GM18858 (cell line): ENCODE data around the gene ARHGAP40.

Experiments
- ATAC-seq: cut with Tn5 transposase; IDR thresholded peaks from one replicate; pipeline ENCODE4 v1.9.1; 2021; ENCODE audit not compliant: unreplicated experiment

The ARHGAP40 gene

DNA sequence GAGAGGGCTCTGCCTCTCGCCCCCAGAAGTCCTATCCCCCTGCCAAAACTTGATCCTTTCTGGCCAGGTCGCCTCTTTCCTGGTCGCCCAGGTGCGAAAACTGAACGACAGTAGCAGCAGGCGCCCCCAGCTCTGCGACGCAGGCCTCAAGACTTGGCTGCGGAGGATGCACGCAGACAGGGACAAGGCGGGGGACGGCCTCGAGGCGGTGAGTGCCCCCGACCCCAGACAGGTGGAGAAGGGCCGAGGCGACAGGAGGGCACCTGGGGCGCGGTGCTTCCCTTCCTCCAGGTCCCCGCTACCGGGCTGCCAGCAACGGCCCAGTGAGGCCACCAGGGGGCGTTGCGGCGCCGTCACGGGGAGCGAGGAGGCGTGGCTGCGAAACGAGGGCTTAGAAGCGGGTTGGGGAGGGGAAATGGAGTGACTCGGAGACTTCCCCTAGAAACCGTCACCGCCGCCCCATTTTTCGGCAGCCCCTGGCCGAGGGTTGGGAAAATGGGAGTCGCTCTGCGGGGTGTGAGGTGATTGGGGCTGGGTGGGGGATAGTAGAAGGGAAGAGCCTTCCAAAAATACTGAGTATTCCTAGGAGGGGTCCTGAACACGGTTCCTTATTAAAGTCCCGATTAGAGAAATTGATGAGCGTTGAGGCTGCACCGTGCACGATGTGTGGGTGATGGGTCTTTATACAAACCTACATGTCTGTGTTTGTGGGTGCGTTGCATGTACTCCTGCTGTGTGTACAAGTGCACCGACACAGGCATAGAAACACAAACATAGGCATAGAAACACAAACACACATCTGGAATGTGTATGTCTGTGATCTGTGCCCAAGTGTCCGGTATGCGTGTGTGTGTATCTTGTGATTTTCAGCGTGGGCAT is 44.6 kb downstream of the ARHGAP40 start:
- ATAC-seq: peak; percentile 47

DNA sequence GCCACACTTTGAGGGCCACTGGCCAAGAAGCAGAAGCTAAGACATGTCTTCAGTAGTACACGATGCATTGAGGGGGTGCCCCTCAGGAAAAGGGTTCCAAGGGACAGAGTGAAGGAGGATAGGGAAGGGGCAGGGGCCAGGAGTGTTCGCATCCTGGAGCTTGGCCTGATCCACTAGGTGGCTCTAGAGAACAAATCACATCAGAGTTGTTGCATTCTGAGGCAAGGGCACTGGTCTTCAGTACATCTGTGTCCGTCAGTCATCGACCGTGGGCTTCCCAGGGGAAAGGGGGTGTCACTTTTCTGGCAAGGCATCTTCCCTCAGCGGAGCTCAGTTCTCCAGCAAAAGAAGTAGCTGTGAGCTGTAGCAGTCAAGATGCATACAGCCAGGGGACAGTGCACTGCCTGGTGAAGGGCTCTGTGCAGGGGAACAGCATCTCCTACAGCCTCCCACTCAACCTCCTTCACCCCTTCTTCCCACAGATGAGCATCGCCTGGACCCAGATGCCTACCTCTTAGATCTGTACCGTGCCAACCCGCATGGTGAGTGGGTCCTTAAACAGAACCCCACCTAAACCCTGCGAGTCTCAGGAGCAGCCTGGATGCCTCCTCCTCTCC is 47.8 kb downstream of the ARHGAP40 start:
- ATAC-seq: no peak

DNA sequence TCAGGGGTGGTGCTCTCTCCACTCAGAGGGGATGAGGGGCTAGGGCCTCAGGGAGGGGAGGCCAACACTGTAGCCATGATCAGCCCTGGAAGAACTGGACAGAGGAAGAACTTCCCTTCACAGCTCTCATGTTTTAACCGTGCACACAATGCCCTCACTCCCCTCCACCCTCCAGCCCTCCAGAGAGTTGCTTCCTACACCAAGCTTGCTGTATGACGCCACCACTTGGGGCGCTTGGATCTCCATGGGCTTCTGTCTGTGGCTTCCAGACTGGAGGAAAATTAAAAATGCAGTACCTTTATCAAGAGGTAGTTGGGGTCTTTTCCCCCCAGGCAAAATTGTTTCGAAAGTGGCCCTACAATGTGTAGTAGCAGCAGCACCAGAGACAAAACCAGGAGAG is 48.4 kb downstream of the ARHGAP40 start:
- no peak for ATAC-seq

DNA sequence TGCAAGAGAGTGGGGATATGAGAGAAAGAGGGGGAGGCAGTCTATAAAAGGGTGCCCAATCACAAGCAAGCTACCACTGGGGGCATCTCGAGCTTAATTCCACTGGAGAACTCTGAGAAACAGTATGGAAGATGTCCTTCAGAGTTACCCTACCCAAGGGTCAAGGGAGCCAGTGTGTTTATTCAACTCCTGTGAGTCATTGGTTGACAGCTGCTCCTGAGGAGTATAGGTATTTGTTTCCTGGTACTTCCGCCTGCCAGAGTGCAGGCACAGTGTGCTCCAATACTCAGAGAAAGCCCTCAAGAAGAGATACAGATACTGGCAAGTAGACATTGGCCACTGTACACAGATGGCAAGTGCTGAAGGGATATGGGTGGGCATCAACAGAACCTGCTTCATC is 49.5 kb downstream of the ARHGAP40 start:
- ATAC-seq: no peak

DNA sequence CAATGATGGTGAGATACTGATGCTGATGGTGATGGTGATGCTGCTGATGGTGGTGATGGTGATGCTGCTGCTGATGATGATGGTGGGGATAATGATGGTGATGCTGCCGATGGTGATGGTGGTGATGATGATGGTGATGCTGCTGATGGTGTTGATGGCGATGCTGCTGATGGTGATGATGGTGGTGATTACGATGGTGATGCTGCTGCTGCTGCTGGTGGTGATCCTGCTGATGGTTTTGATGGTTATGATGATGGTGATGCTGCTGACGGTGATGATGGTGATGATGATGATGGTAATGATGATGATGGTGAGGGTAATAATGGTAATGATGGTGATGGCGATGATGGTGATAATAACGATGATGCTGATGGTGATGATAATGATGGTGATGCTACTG is 50.0 kb downstream of the ARHGAP40 start:
- ATAC-seq: no peak

DNA sequence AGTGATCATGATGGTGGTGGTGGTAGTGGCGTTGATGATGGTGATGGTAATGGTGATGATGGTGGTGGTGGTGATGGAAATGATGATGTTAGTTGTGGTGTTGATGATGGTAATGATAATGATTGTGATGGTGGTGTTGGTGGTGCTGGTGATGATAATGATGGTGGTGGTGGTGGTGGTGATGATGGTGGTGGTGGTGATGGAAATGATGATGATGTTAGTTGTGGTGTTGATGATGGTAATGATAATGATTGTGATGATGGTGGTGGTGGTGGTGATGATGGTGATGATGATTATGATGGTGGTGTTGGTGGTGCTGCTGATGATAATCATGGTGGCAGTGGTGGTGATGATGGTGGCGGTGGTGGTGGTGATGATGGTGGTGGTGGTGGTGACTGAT is 51.4 kb downstream of the ARHGAP40 start:
- ATAC-seq: no peak

DNA sequence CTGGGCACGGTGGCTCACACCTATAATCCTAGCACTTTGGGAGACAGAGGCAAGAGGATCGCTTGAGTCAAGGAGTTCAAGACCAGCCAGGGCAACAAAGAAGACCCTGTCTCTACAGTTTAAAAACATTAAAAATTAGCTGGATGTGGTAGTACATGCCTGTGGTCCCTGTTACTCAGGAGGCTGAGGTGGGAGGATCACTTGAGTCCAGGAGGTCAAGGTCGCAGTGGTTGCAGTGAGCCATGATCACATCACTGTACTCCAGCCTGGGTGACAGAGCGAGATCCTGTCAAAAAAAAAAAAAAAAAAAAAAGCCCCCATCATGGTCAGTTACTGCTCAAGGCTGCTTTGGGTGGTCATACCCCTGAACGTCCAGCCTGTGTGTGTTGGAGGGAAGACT is 55.8 kb downstream of the ARHGAP40 start:
- ATAC-seq: no peak

DNA sequence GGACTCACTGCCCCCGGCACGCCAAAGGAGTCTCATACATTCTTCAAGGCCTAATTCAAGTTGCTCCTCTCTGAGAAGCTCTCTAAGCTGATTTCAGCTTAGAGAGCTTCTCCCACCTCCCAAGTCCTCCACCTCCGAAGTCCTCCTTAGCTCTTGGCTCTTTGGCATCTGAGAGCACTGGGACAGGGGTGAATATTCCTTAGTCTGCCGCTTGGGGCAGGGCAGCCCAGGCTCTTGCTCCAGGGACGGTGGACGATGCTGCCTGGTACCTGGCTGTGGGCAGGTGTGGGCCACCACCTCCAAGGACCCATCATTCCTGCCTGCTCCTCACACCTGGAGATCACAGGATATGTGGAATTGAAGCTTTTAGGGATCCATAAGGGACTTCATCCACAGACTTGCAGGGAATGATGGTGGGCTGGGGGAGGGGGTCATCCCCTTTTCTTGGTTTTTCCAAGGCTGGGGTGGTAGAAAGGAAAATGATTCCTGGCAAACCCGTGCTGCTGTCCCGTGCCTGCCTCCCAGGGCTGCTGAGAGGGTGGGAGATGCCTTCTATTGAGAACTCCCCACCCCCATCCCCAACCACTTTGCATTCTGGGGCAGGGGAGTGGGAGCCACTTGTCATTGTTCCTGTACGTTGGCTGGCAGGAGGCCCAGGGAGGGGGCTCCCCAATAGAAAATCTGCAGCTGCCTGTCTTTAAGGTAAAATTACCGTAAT is 57.4 kb downstream of the ARHGAP40 start:
- ATAC-seq: no peak

DNA sequence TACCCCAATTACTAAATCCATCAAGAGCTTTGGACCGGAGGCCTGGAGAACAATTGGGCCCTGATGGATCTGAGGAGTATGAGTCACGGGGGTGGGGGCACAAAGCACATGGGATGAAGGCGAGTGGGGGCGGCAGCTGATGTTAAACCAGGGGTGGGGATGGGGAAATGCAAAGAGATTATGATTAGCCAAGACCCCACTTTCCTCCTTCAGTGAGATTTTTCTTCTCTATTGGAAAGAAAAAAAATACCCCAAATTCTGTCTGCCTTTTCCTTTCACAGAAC is 57.9 kb downstream of the ARHGAP40 start:
- no peak for ATAC-seq

DNA sequence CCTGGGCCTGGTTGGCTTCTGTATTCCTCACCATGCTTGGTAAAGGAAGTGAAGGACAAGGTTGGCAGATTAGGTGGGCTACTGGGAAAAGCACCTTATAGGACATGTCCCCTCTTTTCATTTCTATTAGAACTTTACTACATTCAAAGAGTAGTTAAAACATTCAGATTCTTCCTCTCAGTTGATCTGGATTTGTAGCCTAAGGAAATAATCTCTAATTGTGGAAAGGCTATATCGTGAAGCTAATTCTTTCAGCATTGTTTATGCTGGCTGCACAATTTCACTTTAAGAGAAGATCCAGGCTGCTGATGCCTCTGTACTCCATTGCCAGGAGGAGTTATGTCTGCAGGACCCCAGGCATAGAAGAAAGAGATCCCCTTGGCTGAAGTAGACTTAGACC is 58.8 kb downstream of the ARHGAP40 start:
- ATAC-seq: no peak

DNA sequence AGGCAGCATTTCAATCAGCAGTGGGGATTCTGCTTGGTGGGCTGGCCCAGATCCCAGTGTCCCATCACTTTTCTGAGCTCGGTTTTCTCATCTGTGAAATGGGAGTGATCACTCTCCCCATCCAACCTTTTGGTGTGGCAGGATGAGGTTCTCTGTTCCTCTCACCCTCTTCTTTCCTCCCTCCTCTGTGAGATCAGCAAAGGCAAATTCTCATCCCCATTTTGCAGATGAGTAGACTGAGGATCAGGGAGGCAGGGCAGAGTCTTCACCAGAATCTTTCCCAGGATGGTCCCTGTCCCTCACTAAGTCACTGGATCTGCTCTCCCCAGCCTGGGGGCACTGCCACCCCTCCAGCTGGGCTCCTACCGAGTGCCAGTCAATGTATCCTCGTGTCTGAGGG is 62.1 kb downstream of the ARHGAP40 start:
- ATAC-seq: no peak

DNA sequence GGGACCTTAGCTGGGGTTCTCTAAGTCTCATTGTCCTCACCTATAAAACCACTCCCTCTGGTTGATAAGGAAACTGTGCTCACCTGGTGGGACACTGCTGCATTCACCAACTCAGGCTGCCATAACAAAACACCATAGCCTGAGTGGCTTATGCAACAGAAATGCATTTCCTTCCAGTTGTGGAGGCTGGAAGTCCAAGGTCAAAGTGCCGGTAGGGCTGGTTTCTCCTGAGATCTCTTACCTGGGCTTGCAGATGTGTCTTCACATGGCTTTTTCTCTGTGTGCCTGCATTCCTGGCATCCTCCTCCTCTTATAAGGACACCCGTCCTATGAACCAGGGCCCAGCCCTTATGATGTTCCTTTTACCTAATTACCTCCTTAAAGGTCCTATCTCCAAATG is 62.7 kb downstream of the ARHGAP40 start:
- ATAC-seq: no peak

DNA sequence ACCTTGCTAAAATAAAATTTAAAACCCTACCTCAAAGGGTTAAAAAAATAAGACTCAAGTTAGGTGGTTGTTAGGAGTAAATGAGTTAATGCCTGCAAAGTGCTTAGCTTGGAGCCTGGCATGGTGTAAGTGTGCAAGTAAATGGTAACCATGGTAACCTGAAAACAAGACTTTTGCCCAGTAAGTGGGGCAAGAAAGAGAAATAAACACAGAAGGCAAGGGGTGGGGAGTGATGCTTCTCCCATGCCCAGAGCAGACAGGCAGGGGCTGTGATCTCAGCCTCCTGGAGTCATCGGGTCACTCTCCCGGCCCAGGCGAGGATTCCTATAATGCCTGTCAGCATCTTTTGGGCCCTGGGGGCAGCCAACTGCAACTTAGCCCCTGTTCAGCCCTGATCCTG is 63.5 kb downstream of the ARHGAP40 start:
- no peak for ATAC-seq

DNA sequence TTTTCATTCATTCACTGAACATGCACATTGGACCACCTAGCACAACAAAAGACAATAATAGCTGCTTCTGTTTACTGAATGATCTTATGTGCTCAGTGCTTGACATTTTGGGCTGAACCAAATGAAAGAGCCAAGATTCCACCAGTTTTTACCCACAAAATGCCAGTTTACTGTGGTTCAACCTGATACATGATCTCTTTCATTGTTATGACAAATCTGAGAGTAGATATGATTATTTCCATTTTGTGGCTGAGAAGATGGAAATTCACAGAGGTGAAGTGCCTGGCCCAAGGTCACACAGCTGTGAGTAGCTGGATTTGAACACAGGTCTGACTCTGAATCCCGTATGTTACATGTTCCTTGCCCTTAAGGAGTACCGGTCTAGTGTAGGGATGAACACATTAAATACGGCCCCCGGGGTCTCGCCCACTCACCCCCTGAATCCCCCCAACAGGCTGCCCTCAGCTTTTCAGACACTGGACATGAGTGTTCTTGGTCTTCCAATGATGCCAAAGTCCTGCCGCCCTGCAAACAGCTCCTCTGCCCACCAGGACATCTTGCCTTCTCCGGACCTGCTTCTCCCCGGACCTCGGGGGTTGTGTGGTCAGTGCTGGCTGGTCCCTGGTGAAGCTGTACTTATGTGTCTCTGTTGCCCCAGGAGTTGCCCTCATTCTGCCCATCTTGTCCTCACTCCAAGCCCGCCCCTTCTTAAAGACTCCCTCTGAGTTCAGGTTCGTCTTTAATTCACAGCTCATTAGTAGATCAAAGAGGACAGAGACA is 64.1 kb downstream of the ARHGAP40 start:
- ATAC-seq: no peak

DNA sequence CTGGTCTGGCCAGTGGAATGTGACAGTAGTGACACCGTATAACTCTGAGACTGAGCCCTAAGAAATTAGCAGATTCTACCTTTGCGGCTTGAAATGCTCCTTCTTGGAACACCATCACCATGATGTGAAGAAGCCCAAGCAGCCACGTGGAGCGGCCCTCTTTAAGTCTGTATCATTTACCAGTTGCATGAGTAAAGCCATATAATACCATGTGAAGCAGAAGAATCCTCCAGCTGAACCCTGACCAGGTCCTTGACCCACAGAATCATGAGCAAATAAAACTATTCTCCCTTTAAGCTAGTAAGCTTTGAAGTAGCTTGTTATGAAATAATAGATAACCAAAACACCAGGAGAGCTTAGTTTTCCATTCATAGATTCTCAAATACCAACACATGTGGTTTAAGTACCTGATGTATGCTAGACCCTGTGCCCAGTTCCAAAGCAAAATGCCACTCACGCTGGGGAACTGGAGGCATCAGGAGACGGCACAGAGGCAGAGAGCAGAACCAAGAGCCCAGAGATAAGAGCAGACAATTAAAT is 65.9 kb downstream of the ARHGAP40 start:
- ATAC-seq: no peak

DNA sequence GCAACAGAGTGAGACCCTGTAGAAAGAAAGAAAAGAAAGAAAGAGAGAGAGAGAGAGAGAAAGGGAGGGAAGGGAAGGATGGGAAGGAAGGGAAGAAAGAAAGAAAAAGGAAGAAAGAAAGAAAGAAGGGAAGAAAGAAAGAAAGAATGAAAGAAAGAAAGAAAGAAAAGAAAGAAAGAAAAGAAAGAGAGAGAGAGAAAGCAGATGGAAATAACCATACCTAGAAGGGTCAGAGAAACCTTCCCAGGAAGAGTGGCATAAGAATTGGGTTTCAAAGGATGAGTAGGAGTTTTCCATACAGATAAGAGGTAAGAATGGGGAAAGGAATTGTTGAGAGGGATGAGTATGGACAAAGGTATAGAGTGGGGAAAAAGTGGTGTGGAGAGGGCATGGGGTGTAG is 68.1 kb downstream of the ARHGAP40 start:
- no peak for ATAC-seq

DNA sequence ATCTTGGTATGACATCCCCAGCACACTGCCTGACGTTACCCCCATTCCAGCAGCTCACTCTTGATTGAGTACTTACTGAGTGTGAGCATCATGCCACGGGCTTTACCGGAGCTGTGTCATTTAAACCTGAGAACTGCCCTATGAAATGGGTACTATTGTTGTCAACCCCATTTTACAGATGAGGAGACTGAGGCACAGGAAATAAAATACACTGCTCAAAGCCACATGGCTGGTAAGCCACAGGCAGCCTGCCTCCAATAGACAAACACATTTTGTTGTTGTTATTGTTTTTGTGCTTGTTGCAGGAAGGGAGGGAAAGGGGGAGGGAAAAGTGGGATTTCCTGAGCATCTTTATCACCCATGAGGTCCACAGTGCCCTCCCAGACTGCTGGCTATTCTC is 69.2 kb downstream of the ARHGAP40 start:
- no peak for ATAC-seq

DNA sequence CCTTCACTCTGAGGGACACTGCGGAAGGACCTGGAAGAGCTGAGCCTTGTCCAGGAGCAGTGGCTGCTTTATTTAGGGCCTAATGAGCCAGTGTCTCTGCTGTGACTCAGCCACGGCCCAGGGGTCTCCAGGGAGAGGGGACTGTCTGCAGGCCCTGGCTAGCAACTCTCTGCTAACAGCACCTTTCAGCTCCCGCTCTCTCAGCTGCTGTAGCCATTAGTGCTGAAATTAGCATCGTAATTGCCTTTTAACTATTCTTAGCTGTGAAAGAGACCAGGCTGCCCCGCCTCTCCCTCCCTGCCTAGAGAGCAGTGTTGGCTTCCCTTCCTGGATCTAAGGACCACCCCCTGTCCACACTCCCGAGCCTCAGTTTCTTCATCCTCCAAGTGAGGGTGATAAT is 69.6 kb downstream of the ARHGAP40 start:
- ATAC-seq: no peak

DNA sequence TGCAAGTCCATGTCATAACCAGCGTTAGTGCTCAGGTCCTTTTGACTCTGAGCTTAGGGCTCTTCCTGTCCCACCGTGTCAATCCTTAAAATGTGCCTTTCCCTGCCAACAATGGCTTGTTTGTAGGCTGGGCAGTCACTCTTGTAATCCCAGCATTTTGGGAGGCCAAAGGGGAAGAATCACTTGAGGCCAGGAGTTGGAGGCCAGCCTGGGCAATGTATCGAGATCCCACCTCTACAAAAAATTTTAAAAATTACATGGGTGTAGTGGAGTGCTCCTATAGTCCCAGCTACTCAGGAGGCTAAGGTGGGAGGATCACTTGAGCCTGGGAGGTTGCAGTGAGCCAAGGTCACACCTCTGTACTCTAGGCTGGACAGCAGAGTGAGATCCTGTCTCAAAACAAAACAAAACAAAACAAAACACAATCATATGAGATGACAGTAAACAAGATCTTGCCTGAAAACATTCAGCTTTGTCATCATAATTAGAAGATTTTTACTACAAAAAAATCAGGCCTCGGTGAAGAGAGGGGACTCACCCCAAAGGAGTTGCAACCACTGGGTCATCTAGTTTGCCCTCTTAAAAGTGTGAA is 70.2 kb downstream of the ARHGAP40 start:
- ATAC-seq: no peak

DNA sequence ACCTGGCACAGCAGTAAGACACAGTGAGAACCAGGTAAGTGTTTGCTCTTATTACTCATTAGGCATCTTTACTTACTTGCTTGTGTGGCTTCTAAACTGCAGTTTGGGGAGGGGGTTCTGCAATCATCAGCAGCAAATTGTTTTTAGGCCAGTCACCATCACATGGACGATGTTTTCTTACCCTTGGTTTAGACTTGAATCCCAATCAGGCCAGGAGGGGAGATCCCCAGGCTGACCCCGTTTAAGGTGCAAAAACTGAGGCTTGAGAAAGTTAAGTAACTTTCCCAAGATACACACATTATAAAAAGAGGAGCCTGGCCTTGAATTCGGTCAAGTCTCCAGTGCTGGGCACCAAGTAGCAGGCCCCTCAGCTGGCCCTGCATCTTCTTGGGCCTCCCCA is 70.9 kb downstream of the ARHGAP40 start:
- ATAC-seq: no peak

DNA sequence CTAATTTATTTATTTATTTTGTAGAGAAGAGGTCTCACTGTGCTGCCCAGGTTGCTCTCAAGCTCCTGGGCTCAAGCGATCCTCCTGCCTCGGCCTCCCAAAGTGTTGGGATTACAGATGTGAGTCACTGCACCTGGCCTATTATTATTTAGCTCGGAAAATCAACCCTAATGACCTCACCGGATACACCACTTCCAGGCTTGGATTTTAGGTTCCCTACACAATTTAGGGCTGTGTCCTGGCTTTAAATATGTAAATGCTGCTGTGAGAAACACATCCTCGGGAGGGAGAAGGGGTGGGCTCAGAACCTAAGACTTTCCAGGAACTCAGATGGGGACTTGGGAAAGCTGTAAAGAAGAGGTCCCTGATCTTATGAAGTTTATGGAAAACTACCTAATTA is 71.7 kb downstream of the ARHGAP40 start:
- ATAC-seq: no peak
